ENCODE data around the gene TRABD.

Gene TRABD

DNA sequence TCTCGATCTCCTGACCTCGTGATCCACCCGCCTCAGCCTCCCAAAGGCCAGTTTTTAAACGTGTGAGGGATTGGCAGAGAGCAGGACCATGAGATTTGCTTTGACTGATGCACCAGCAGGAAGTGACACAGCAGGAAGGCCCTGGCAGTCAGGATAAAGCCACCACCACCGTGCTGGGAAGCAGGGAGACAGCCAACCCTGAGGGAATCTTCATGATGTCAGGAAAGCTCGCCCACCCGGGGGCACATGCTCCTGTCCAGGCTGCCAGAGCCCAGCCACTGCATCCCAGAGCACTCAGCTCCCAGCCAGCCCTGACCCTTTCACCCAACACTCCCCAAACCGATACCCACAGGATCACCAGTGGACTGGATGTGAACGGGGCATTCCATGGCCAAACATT, 53.0 kb downstream of the TRABD start:
- no peak for DNase-seq (ENCODE audit: low read depth in 2 of 2)

DNA sequence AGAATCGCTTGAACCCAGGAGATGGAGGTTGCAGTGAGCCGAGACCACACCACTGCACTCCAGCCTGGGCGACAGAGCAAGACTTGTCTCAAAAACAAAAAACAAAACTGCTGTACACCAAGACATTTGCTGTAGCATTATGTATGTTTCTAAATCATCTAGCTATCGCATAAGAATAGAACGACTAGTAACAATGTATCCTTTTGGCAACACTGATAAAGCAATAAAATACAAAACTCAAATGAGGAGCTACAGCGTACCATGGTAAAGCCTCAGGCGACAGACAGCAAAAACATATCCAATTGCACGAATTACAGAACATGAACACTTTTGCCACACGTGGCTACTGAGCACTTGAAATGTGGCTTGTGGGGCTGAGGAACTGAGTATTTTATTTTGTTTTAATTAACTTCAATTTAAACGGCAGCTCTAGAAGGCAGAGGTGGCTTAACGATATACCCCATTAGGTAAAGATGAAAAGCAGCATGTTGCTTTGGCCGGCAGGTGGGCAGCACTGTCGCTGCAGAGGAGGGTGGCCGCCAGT, 56.8 kb downstream of the TRABD start:
- no peak for DNase-seq (ENCODE audit: low read depth in 2 of 2)

DNA sequence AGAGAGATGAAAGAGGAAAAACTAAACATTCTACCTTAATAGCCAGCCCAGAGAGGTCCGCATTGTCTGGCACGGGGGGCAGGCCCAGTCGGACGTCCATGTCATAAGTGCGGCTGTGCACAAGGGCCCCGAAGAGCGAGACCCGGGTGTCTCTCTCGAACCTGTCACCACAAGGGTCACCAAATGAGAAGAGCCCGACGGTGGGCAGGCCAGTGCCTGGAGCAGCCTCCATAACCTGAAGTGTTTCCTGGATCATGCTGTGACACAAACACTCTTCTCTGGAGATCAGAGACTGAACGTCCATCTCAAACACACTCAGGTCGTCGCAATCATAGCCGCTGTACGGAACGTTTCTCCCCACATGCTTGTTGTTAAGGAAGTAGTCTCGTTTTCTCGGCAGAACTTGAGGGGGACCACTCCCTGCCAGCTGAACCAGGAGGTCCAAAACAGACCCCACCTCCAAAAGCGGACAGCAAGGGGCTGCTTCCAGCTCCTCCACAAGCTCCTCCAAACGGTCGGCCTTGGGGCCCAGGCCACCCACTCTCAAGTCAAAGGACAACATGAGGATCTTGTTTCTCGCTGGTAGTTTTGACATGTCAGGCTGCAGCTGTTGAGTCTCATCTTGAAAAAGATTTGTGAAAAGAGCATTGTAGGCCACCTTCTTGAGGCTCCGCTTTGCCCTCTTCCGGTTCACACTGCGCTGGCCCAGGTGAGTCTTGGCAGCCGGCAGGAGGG, 58.1 kb downstream of the TRABD start:
- DNase-seq (ENCODE audit: low read depth in 2 of 2): no peak

DNA sequence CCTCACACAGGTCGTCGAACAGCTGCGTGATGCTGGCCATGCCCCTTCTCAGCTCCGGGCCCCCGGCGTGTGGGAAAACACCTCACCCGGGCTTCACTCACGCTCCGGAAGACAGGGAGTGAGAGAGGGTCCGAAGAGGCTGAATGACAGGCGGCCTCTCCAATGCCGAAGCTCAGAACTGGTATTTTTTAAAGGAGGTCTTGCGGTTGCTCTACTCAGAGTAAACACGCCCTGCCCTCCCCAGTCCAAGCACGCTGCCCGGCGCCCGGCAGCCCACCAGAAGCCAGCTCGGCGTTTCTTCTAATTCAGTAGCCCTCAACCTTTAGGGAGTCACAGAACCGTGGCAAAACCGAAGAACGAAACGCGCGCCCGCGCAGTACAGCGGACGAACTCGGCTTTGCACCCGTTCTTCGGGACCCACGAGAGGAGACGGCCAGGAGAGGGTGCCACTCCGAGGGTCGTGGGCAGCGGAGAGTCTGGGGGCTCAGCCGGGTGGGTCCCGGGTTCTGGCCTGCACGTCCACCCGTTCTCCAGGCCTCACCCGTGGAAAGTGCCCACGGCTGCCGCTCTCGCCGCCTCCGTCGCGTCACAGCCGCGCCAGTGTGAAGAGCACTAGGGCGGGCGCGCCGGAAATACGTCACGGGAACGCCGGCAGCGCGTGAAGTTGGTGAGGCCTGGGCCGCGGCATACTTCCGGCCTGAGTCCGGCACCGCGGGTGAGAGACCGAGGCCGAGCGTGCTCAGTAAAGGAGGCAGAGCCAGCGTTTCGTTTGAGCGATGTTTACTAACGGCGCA, 58.9 kb downstream of the TRABD start, which contains the start of gene TUBGCP6:
TSS of gene TUBGCP6 (minus strand) at position 604 of the 794 bp plus-strand sequence. CDS start at position 40, 564 bp downstream.
- DNase-seq (ENCODE audit: low read depth in 2 of 2): peak; percentile 61 to 68

DNA sequence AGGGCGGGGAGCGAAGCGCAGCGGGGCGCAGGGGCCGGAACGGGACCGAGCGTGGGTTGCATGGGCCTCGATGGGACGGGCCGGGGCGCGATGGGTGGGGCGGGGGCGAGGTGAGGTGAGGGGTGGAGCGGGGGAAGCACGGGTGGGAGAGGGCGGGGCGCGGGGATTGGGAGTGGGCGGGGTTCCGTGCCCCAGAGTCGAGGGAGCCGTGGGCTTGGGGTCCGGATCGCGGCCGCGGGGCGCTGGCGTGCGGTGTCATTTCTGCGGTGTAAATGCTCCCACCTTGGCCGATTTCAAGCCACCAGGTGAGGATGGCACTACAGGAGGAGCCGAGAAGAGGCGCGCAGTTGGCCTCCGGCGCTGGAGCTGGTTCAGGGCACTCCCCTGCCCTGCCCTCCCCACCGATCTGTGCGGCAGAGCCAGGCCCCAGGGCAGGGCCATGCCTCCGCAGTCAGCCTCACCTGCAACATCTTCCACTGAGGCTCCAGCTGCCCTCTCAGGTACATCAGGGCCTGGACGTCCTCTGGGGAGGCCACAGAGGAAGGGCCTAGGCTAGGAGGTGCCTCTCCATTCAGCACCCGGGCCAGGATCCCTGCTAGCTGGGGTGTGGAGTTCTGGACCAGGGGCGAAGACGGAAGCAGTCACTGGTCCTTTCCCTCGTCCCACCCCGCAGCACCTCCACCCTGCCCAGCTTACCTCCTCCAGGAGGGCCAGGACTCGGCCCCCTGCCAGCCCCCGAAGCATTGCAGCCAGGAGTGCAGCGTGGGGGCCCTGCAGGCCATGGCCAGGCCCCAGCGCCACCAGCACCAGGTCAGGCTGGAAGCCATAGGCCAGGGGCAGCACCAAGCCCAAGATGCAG, 59.7 kb downstream of the TRABD start:
- DNase-seq (ENCODE audit: low read depth in 2 of 2): no peak

DNA sequence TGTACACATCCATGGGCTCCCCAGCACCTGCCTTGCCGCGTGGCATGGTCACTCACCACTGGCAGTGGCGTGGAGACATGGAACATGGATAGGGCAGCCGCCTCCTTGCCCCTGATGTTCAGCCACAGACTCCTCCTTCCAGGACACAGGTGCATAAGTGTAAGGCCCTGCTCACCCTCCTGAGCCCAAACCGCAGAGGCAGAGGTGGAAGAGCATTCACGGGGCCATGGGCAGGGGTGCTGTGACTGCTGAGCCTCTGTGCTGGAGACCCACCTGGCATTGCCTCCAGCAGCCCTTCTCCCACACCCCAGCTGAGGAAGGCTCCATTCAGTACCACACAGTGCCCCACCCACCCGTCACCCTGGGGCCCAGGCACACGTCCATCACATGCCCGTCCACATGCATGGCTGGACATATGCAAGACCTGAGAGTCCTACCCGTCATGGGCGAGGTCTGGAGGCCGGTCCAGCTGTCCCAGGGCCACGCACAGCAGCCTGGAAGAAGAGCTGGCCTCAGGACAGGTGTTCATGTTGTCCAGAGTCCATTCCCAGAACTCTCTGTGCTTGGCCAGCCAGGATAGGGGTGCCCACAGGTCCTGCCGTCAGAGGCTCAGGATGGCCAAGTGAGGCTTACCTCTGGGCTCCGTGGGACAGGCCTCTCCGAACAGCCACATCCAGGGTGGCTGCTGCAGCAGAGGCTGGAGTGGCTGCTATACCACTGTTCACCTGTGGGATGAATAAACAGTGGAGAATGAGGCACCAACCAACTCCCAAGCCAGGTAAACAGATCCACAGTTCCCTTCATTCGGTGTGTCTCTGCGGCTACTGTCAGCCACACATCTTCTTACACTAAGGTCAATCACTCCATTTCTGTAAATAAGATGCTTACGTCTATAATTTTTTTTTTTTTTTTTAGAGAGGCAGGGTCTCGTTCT, 60.8 kb downstream of the TRABD start:
- no peak for DNase-seq (ENCODE audit: low read depth in 2 of 2)

DNA sequence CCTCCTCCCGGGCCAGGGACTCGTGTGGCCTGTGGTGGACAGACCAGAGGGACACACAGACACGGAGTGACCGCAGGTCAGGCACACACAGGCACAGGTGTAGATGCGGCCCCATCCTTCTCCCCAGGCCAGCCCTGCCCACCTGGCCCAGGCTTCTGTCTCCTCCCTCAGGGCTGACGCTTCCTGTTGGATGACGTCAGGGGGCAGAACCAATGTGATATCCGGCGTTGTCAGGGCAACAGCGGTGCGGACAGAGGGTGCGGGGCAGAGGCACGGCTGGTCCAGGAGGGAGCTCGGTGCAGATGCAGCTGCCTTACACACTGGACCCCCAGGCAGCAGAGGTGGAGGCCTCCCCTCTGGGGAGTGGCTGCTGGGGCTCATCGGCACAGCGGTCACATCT, 62.0 kb downstream of the TRABD start:
- DNase-seq (ENCODE audit: low read depth in 2 of 2): no peak

DNA sequence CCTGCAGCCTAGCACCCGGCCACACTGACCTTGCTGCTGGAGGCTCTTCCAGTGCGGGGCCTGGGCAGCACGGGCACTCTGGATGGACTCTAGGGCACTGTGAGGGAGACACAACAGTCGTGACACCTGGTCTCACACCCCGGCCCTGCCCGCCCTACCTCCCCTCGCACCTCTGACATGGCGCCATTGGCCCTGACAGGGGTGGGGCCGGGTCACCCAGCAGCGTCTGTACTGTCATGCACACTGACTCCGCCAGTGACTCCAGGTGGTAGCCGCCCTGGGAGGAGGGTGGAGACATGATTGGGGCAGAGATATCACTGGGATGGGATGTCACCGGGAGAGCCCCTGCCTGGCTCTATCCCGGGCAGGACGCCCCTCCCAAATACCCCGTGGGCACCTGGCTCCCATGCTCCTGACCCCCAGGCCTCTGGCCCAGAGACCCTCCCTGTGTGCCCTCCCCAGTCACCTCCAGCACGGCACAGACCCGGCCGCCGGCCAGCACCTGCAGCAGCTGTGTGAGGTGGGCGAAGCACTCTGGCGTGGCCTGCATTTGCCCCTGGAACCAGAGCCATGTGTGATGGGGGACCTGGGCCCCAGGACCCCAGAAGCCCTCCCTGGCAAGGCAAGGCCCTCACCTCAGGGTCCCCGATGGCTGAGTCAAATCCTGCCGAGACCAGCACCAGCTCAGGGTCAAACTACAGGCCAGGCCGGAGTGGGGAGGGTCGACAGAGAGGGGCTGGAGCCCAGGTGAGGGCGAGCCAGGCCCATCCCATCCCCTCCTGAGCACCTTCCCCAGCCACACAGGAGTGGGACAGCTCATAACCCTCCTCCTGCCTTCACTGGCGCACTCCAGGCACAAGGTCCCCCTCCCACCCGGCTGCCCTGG, 62.7 kb downstream of the TRABD start:
- no peak for DNase-seq (ENCODE audit: low read depth in 2 of 2)
